ENCODE results near the gene NTN1. TPM values are rescaled to one million over a fixed set of nuclear protein-coding genes. Genes with fewer than 3 reads are reported as not detected.

The NTN1 gene
- total and polyA plus RNA-seq, 2 of the 4 experiments (the other 2 are of a cell fraction), result under 0.01 to 0.07 TPM

DNA sequence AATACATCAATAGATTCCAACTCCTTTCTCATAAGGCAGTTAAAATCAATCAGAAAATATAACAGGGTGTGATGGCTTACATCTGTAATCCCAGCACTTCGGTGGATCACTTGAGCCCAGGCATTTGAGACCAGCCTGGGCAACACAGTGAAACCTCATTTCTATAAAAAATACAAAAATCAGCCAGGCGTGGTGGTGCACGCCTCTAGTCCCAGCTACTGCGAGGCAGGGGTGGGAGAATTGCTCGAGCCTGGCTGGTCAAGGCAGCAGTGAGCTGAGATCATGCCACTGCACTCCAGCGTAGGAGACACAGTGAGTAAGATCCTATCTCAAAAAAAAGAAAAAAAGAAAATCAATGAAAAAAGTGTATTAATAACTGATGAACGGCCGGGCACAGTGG lies 258.6 kb downstream of the NTN1 start:
- in situ Hi-C loops (cut with MboI; ENCODE audit: low sequenced_read_pairs), result no loop called here
- TF ChIP-seq CEBPB (IDR thresholded peaks at IDR 0.05; ENCODE audit: low read depth, low read length) (no peak), RAD21 (IDR thresholded peaks at IDR 0.05; ENCODE audit: low read length) (no peak), SMC3 (IDR thresholded peaks at IDR 0.05; ENCODE audit: low read depth, low read length) (no peak), FOS (IDR thresholded peaks at IDR 0.05; ENCODE audit: low read depth, low read length) (no peak), RFX5 (IDR thresholded peaks at IDR 0.05; ENCODE audit: low read depth, low read length) (no peak), NFE2L2 (IDR thresholded peaks at IDR 0.05; ENCODE audit: low read depth, low read length) (no peak), CHD1 (IDR thresholded peaks at IDR 0.05; ENCODE audit: low read depth, low read length) (no peak), RCOR1 (IDR thresholded peaks at IDR 0.05; ENCODE audit: insufficient replicate concordance, low read length) (no peak), POLR2A (IDR thresholded peaks at IDR 0.05; ENCODE audit: low read depth, low read length) (no peak), BHLHE40 (IDR thresholded peaks at IDR 0.05; ENCODE audit: low read depth, low read length) (no peak), MAZ (IDR thresholded peaks at IDR 0.05; ENCODE audit: borderline replicate concordance, low read depth, low read length) (no peak)
- TF ChIP-seq, protein P1, sequence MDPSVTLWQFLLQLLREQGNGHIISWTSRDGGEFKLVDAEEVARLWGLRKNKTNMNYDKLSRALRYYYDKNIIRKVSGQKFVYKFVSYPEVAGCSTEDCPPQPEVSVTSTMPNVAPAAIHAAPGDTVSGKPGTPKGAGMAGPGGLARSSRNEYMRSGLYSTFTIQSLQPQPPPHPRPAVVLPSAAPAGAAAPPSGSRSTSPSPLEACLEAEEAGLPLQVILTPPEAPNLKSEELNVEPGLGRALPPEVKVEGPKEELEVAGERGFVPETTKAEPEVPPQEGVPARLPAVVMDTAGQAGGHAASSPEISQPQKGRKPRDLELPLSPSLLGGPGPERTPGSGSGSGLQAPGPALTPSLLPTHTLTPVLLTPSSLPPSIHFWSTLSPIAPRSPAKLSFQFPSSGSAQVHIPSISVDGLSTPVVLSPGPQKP (IDR thresholded peaks at IDR 0.05; ENCODE audit: borderline replicate concordance, low read depth, low read length), result no peak
- TF ChIP-seq, protein P2, sequence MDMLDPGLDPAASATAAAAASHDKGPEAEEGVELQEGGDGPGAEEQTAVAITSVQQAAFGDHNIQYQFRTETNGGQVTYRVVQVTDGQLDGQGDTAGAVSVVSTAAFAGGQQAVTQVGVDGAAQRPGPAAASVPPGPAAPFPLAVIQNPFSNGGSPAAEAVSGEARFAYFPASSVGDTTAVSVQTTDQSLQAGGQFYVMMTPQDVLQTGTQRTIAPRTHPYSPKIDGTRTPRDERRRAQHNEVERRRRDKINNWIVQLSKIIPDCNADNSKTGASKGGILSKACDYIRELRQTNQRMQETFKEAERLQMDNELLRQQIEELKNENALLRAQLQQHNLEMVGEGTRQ (IDR thresholded peaks at IDR 0.05; ENCODE audit: low read depth, low read length), result no peak
- TF ChIP-seq, protein P3, sequence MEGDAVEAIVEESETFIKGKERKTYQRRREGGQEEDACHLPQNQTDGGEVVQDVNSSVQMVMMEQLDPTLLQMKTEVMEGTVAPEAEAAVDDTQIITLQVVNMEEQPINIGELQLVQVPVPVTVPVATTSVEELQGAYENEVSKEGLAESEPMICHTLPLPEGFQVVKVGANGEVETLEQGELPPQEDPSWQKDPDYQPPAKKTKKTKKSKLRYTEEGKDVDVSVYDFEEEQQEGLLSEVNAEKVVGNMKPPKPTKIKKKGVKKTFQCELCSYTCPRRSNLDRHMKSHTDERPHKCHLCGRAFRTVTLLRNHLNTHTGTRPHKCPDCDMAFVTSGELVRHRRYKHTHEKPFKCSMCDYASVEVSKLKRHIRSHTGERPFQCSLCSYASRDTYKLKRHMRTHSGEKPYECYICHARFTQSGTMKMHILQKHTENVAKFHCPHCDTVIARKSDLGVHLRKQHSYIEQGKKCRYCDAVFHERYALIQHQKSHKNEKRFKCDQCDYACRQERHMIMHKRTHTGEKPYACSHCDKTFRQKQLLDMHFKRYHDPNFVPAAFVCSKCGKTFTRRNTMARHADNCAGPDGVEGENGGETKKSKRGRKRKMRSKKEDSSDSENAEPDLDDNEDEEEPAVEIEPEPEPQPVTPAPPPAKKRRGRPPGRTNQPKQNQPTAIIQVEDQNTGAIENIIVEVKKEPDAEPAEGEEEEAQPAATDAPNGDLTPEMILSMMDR (conservative IDR thresholded peaks at IDR 0.05; ENCODE audit: low read depth, low read length), result no peak
- H3K4me3 ChIP-seq (ENCODE audit: insufficient read depth, low read depth, low read length), result no peak overlapping the region

More for the DNA sequence above, 258.6 kb downstream of the NTN1 start:
- H3K36me3 ChIP-seq (ENCODE audit: control insufficient read depth, insufficient read depth, low read length), result no peaks in the 10 kb centered on the region
- BruUV-seq (replicated peaks), result no TSS peak
- no peaks in the 10 kb centered on the region for H4K20me1 ChIP-seq (ENCODE audit: insufficient read depth, low read length)
- H3K14ac ChIP-seq (replicated peaks; ENCODE audit: low read depth, low read length), result no peak overlapping the region
- H3K23ac ChIP-seq (ENCODE audit: low read depth, low read length), result no peak overlapping the region
- H3K9ac ChIP-seq (ENCODE audit: low read depth, low read length), result no peak overlapping the region
- H3K9me1 ChIP-seq (ENCODE audit: insufficient read depth, low read length), result no peaks in the 10 kb centered on the region
- intact Hi-C loops (cut with micrococcal nuclease) (loop anchor here (10.0 kb wide), 2 partner anchors 65 to 85 kb away; no protein-coding TSS in a partner anchor), dilution Hi-C loops (cut with HindIII; ENCODE audit: low sequenced_read_pairs, unreplicated experiment) (no loop called here)
- H4K5ac ChIP-seq (ENCODE audit: low read depth, low read length), result no peak overlapping the region
- no peak overlapping the region for H2AK5ac ChIP-seq (ENCODE audit: low read depth, low read length)
- DNase-seq (no peak), ATAC-seq (ENCODE audit: low read depth) (no peak)
- H3K4me1 ChIP-seq (ENCODE audit: control insufficient read depth, insufficient read depth, low read length), result no peaks in the 10 kb centered on the region; the same call in 1 of the 2 replicates
- H3K18ac ChIP-seq (ENCODE audit: low read depth, low read length), result no peak overlapping the region
- CTCF ChIA-PET, result interaction anchor here (1.1 kb wide), 1 partner anchor 30 kb away, joined by 3 read pairs; no protein-coding TSS in a partner anchor
- H3K4ac ChIP-seq (ENCODE audit: low read depth, low read length), result no peak overlapping the region
- H3K27me3 ChIP-seq (ENCODE audit: control insufficient read depth, insufficient read depth, low read length), result no peaks in the 10 kb centered on the region
- H2AFZ ChIP-seq (replicated peaks; ENCODE audit: low read length, poor library complexity), result no peak overlapping the region
- H4K8ac ChIP-seq (ENCODE audit: low read depth in 2 of 2, low read length in 2 of 2), result no peak overlapping the region
- no peak overlapping the region for H4K91ac ChIP-seq (ENCODE audit: insufficient read depth, low read depth, low read length)
- H3K79me1 ChIP-seq (ENCODE audit: low read depth in 1 of 2, low read length in 2 of 2), result no peaks in the 10 kb centered on the region
- no peak overlapping the region for H2BK5ac ChIP-seq (ENCODE audit: low read depth, low read length, poor library complexity, severe bottlenecking)
- no peak overlapping the region for H3K27ac ChIP-seq (ENCODE audit: insufficient read depth, low read length)
- H2AK9ac ChIP-seq (replicated peaks; ENCODE audit: low read depth, low read length, poor library complexity), result no peak overlapping the region
- no peak overlapping the region for H2BK120ac ChIP-seq (ENCODE audit: low read depth, low read length)
- no peak overlapping the region for H3K4me2 ChIP-seq (ENCODE audit: low read depth, low read length)
- no peak overlapping the region for H3K56ac ChIP-seq (ENCODE audit: extremely low read depth, insufficient read depth, low read length)
- POLR2A ChIA-PET (ENCODE audit: unreplicated experiment), result no interaction called here
- H2BK20ac ChIP-seq (ENCODE audit: low read depth, low read length), result no peak overlapping the region
- H3K9me3 ChIP-seq (ENCODE audit: control insufficient read depth, insufficient read depth, low read length), result no peaks in the 10 kb centered on the region
- WGBS, 2 experiments (ENCODE audit: extremely low coverage in 2 of 2, insufficient read length in 1 of 2), result no CpG with 5 or more reads among the region's 8 CpGs
- H2BK15ac ChIP-seq (ENCODE audit: low read depth, low read length), result no peak overlapping the region
